Measurements from ENCODE around the gene FSIP1. TPM values are rescaled to one million over a fixed set of nuclear protein-coding genes. Genes with fewer than 3 reads are reported as not detected.

The FSIP1 gene
- total RNA-seq, 6 experiments from 2014 or later = 0.07 to 0.74 (median 0.35) TPM; not detected in 1

DNA sequence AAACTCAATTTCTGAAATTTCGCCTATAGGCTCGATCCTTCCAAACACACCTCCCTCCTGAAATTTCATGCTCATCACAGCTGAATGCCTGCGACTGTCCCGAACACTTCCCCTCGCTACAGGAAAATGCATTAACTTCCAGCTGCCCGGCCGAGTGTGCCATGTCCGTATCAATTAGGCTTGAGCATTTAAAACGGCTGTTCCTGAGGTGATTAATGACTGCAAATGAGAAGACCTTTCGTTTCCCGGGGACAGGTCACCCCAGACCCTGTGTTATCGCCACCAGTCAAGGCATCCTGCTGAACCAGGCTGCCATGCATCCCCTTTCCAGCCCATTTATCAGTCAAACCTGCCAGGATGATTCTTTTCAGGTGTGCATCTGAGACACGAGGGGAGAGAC is 138.5 kb downstream of the FSIP1 start:
- no peaks in the 10 kb centered on the region for H3K9me3 ChIP-seq
- H3K36me3 ChIP-seq = no peaks in the 10 kb centered on the region
- H3K4me1 ChIP-seq = peaks cover 0 to 4% (median 0%) of the 10 kb centered on the region in 4 donors
- H3K27me3 ChIP-seq = no peaks in the 10 kb centered on the region
- no peak overlapping the region for H3K27ac ChIP-seq
- intact Hi-C loops (cut with DNase I) = no loop called here
- no peak for ATAC-seq
- no peak for DNase-seq
- no peak for TF ChIP-seq POLR2A (IDR thresholded peaks at IDR 0.05)
- TF ChIP-seq, protein P1, sequence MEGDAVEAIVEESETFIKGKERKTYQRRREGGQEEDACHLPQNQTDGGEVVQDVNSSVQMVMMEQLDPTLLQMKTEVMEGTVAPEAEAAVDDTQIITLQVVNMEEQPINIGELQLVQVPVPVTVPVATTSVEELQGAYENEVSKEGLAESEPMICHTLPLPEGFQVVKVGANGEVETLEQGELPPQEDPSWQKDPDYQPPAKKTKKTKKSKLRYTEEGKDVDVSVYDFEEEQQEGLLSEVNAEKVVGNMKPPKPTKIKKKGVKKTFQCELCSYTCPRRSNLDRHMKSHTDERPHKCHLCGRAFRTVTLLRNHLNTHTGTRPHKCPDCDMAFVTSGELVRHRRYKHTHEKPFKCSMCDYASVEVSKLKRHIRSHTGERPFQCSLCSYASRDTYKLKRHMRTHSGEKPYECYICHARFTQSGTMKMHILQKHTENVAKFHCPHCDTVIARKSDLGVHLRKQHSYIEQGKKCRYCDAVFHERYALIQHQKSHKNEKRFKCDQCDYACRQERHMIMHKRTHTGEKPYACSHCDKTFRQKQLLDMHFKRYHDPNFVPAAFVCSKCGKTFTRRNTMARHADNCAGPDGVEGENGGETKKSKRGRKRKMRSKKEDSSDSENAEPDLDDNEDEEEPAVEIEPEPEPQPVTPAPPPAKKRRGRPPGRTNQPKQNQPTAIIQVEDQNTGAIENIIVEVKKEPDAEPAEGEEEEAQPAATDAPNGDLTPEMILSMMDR (IDR thresholded peaks at IDR 0.05) = no peak
- no peak overlapping the region for H3K4me3 ChIP-seq
- 63% methylated on average over 12 of the region's 13 CpGs for WGBS (ENCODE audit: insufficient coverage, low coverage, low lambda C conversion rate, missing lambda C conversion rate)

DNA sequence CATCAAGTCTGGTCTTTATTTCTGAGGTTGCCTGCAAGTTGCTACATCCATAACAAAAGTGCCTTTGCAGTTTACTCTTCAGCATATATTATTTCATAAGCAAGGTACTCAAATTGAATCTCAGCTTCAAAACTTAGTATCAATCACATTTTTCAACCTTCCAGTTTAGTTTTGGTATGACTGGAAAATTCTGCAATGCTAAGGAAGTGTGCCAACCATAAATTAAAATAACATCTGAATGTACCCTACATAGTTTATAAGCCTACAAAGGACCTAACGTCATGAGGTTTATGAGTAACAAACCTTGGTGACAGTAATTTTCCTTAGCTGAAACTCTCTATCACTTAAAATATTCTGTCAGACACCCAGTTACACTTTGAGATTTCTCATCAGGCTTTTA is 138.9 kb downstream of the FSIP1 start:
- no peak for TF ChIP-seq POLR2A (IDR thresholded peaks at IDR 0.05)
- TF ChIP-seq, protein P1 (IDR thresholded peaks at IDR 0.05) = no peak
- Histone ChIP-seq H3K36me3 (no peaks in the 10 kb centered on the region), H3K9me3 (no peaks in the 10 kb centered on the region), H3K4me1 (peaks cover 0 to 6% (median 0%) of the 10 kb centered on the region in 4 donors), H3K4me3 (no peak overlapping the region), H3K27me3 (no peaks in the 10 kb centered on the region), H3K27ac (no peak overlapping the region)
- intact Hi-C loops (cut with DNase I) = no loop called here
- ATAC-seq (no peak), DNase-seq (no peak)
- WGBS (ENCODE audit: insufficient coverage, low coverage, low lambda C conversion rate, missing lambda C conversion rate) = 64% methylated on average over 1 of the region's 1 CpG

DNA sequence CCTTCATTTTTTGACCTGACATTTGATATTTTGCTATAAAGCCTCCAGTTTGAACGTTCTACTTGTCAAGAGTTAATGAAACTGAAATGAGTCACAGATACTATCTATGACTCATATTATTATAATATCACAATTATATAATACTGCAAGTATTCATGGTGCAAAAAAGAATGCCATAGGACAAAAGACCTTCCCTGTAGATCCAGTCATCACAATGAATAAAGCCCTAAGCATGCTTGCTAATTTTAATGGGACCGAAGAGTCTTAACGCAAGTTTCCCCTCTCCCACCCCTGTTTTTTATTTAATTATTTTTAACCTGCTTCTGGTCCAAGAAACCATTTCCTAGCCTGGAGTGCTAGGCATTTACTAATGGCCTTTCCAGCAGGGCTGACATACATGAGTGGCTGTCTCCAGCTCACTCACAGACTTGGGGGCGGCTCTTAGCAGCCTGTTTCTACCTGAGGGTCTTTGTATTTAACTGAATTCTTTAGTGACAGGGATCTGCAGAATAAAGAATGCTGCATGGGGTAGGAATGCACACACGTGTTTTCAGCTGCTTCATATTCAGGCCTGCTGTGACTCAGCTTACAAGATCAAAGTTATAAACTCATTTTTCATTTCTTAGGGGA is 140.5 kb downstream of the FSIP1 start:
- DNase-seq (no peak), ATAC-seq (no peak)
- H3K9me3 ChIP-seq = no peaks in the 10 kb centered on the region
- H3K4me3 ChIP-seq = no peak overlapping the region
- WGBS (ENCODE audit: insufficient coverage, low coverage, low lambda C conversion rate, missing lambda C conversion rate) = 71% methylated on average over 5 of the region's 5 CpGs
- H3K4me1 ChIP-seq = peaks cover 0 to 6% (median 0%) of the 10 kb centered on the region in 4 donors
- H3K27me3 ChIP-seq = no peaks in the 10 kb centered on the region
- intact Hi-C loops (cut with DNase I) = no loop called here
- no peaks in the 10 kb centered on the region for H3K36me3 ChIP-seq
- TF ChIP-seq POLR2A (IDR thresholded peaks at IDR 0.05) = no peak
- TF ChIP-seq, protein P1 (IDR thresholded peaks at IDR 0.05) = no peak
- H3K27ac ChIP-seq = no peak overlapping the region

DNA sequence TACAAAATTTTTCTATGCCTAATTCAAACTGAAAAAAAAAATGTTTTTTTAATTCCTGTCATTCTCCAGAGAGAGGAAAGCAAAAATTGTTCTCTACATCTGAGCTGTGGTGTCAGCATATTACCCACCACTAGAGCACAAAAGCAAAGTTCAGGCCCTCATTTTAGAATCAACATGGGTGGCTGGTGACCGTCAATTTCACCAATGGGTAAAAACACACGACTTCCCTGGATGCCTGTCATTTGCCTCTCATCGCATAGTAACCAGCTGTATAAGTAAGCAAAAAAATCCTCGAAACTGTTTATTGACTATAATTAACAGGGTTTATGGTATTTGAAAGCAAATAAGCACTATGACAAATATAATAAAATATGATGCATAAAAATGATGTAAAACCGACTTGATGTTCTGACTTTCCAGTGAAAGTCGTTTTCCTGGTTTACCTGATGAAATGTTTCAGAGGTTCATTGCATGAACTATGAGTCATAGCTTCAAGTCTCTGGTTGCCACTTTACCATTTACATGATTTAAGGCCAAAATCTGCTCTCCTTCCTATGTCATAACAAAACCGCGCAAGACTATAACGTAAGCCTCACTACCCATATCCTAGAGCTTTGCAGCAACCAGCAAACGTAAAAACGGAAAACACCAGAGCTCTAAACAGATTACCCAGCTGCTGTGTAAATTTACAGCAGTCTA is 141.3 kb downstream of the FSIP1 start:
- Histone ChIP-seq H3K27me3 (no peaks in the 10 kb centered on the region), H3K36me3 (no peaks in the 10 kb centered on the region), H3K9me3 (no peaks in the 10 kb centered on the region), H3K4me1 (peaks cover 0 to 6% (median 0%) of the 10 kb centered on the region in 4 donors), H3K4me3 (no peak overlapping the region), H3K27ac (no peak overlapping the region)
- 84% methylated on average over 11 of the region's 11 CpGs for WGBS (ENCODE audit: insufficient coverage, low coverage, low lambda C conversion rate, missing lambda C conversion rate)
- intact Hi-C loops (cut with DNase I) = no loop called here
- no peak for DNase-seq
- TF ChIP-seq, protein P1 (IDR thresholded peaks at IDR 0.05) = no peak
- no peak for TF ChIP-seq POLR2A (IDR thresholded peaks at IDR 0.05)
- ATAC-seq = no peak
